Measurements from ENCODE around the gene AFF3. TPM values are rescaled to one million over a fixed set of nuclear protein-coding genes. Genes with fewer than 3 reads are reported as not detected.

AFF3 gene
- total and polyA plus RNA-seq, 10 donors = 6.0 to 92.2 (median 64.0) TPM

DNA sequence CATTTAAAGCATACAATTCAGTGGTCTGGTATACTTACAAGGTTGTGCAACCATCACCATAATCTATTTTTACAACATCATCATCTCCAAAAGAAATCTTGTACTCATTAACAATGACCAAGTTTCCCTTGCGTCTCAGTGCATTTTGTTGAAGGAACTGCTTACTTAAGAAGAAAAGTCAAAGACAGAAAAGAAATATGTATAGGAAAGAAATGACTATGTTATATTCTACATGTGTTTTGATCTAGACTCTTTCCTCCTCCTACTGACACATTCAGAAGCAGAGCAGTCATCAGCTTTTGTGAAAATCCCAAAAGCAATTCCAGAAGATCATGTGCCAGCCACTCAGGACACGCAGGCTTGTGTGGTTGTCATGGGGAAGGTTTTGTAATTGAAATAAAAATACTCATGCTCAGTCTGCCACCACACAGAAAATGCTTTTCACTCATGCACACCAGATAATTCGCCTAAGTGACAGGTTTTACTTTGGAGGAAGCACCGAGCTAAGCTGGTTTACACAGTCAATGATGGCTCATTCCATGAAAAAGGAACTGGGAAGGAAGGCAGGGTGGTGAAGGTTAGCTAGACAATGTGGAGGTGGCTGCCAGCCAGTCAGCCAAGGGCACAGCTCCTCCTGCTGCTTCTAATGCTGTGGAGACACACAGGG is 494.1 kb downstream of the AFF3 start:
- Histone ChIP-seq H3K27ac (no peak overlapping the region), H3K4me1 (peaks cover 0 to 18% (median 9%) of the 10 kb centered on the region in 6 donors), H3K27me3 (replicated peaks in 1 of 7) (no peaks in the 10 kb centered on the region), H3K4me3 (no peak overlapping the region), H3K9me3 (no peaks in the 10 kb centered on the region), H3K36me3 (peaks cover 0 to 41% (median 0%) of the 10 kb centered on the region in 6 donors)
- no peak for DNase-seq
- TF ChIP-seq POLR2A (IDR thresholded peaks at IDR 0.05) (no peak), POLR2AphosphoS5 (IDR thresholded peaks at IDR 0.05) (peak in 1 of 3 donors; percentile 40)
- intact Hi-C loops (cut with DNase I; ENCODE audit: low total_unique reads) = no loop called here
- WGBS, 5 donors = 54 to 79% (median 61%) methylated on average over 4 of the region's 4 CpGs

DNA sequence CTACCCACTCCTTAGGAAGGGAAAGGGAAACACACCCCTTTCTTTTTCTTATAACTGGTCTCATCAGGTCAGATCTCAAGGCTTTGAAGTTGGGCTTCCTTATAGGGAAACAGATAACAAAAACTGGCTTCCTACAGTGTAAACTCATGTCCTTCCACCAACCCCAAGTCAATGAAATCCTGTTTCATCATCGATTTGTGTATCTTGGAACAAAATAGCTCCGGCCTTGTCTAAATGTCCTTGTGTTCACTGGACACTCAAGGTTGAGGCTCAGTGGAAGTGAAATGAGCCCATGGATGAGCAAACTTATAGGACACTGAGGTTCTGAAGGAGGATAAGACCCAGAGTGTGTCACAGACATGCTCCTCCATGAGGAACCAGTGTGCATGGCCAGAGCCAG is 496.4 kb downstream of the AFF3 start:
- 69 to 96% (median 79%) methylated on average over 2 of the region's 2 CpGs for WGBS, 5 donors
- DNase-seq = no peak
- no peak overlapping the region for H3K4me3 ChIP-seq
- H3K9me3 ChIP-seq = no peaks in the 10 kb centered on the region
- H3K27me3 ChIP-seq (replicated peaks in 1 of 7) = no peaks in the 10 kb centered on the region
- intact Hi-C loops (cut with DNase I; ENCODE audit: low total_unique reads) = no loop called here
- TF ChIP-seq POLR2AphosphoS5 (IDR thresholded peaks at IDR 0.05) (no peak), POLR2A (IDR thresholded peaks at IDR 0.05) (no peak)
- TF ChIP-seq, protein P1, sequence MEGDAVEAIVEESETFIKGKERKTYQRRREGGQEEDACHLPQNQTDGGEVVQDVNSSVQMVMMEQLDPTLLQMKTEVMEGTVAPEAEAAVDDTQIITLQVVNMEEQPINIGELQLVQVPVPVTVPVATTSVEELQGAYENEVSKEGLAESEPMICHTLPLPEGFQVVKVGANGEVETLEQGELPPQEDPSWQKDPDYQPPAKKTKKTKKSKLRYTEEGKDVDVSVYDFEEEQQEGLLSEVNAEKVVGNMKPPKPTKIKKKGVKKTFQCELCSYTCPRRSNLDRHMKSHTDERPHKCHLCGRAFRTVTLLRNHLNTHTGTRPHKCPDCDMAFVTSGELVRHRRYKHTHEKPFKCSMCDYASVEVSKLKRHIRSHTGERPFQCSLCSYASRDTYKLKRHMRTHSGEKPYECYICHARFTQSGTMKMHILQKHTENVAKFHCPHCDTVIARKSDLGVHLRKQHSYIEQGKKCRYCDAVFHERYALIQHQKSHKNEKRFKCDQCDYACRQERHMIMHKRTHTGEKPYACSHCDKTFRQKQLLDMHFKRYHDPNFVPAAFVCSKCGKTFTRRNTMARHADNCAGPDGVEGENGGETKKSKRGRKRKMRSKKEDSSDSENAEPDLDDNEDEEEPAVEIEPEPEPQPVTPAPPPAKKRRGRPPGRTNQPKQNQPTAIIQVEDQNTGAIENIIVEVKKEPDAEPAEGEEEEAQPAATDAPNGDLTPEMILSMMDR (IDR thresholded peaks at IDR 0.05 in 8 of 11, conservative IDR thresholded peaks at IDR 0.05 in 3 of 11) = no peak
- peaks cover 0 to 27% (median 0%) of the 10 kb centered on the region in 6 donors for H3K36me3 ChIP-seq
- peaks cover 0 to 20% (median 9%) of the 10 kb centered on the region in 6 donors for H3K4me1 ChIP-seq
- H3K27ac ChIP-seq = no peak overlapping the region

DNA sequence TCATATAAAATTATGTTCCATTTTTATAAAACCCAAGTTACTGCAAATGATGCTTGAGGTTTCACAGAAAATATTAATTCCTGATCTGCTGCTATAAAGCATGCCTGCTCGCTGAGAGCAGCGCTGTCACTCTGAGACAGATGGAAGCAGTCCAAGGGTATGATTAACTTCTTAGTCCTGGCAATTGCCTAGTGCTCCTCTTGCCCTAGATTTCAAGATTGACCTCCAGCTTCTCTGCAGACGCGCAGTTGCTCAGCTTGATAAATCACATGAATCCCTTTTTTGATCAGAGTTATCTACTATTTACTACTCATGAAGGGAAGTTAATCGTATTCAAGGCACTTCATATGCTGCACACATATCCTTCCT is 498.0 kb downstream of the AFF3 start:
- Histone ChIP-seq H3K9me3 (no peaks in the 10 kb centered on the region), H3K27me3 (replicated peaks in 1 of 7) (no peaks in the 10 kb centered on the region), H3K4me3 (no peak overlapping the region), H3K36me3 (peaks cover 0 to 25% (median 0%) of the 10 kb centered on the region in 6 donors), H3K27ac (no peak overlapping the region), H3K4me1 (peaks cover 0 to 31% (median 9%) of the 10 kb centered on the region in 6 donors)
- 50 to 85% (median 63%) methylated on average over 5 of the region's 5 CpGs for WGBS, 5 donors
- TF ChIP-seq, protein P1 (IDR thresholded peaks at IDR 0.05 in 8 of 11, conservative IDR thresholded peaks at IDR 0.05 in 3 of 11) = no peak
- no peak for TF ChIP-seq POLR2A (IDR thresholded peaks at IDR 0.05)
- TF ChIP-seq POLR2AphosphoS5 (IDR thresholded peaks at IDR 0.05) = no peak
- intact Hi-C loops (cut with DNase I; ENCODE audit: low total_unique reads) = no loop called here
- no peak for DNase-seq

DNA sequence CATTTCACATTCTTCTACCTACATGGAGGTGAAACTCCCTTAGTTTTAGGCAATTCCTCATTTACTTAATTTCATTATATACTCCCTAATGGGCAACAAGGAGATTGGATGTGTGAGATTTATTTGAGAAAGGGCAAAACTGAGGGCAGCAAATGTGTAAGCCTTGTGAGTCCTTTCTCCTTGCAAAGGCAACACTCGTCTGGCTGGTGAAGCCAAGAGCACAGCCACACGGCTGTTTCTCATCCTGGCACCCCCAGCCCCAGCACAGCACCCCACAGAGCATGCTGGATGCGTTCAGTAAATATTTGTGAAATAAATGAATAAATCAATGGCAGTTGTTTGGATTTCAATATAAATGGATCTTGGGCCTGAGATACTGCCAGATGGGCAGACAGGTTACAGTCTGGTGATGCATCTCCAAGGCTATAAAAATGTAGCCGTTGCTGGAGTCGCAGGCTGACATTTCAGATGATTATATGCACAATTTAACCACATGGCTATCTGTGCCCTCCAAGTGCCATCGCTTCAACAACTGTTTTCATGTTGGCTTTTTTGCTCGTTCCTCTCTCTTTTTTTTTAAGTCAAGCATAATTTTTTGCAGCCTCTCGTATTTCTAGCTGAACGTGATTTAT is 498.5 kb downstream of the AFF3 start:
- peaks cover 0 to 20% (median 0%) of the 10 kb centered on the region in 6 donors for H3K36me3 ChIP-seq
- no peaks in the 10 kb centered on the region for H3K9me3 ChIP-seq
- H3K4me3 ChIP-seq = no peak overlapping the region
- DNase-seq = no peak
- H3K27me3 ChIP-seq (replicated peaks in 1 of 7) = no peaks in the 10 kb centered on the region
- no peak overlapping the region for H3K27ac ChIP-seq
- WGBS, 5 donors = 73 to 91% (median 87%) methylated on average over 9 of the region's 9 CpGs
- TF ChIP-seq, protein P1 (IDR thresholded peaks at IDR 0.05 in 8 of 11, conservative IDR thresholded peaks at IDR 0.05 in 3 of 11) = no peak
- TF ChIP-seq POLR2A (IDR thresholded peaks at IDR 0.05) (no peak), POLR2AphosphoS5 (IDR thresholded peaks at IDR 0.05) (no peak)
- peaks cover 0 to 36% (median 9%) of the 10 kb centered on the region in 6 donors for H3K4me1 ChIP-seq
- intact Hi-C loops (cut with DNase I; ENCODE audit: low total_unique reads) = no loop called here

Measured in spleen (tissue), 11 donors.